ENCODE results near the gene SUPT3H. TPM values are rescaled to one million over a fixed set of nuclear protein-coding genes. Genes with fewer than 3 reads are reported as not detected.

SUPT3H gene
- total and polyA plus RNA-seq, 12 donors: 2.1 to 6.2 (median 3.5) TPM

DNA sequence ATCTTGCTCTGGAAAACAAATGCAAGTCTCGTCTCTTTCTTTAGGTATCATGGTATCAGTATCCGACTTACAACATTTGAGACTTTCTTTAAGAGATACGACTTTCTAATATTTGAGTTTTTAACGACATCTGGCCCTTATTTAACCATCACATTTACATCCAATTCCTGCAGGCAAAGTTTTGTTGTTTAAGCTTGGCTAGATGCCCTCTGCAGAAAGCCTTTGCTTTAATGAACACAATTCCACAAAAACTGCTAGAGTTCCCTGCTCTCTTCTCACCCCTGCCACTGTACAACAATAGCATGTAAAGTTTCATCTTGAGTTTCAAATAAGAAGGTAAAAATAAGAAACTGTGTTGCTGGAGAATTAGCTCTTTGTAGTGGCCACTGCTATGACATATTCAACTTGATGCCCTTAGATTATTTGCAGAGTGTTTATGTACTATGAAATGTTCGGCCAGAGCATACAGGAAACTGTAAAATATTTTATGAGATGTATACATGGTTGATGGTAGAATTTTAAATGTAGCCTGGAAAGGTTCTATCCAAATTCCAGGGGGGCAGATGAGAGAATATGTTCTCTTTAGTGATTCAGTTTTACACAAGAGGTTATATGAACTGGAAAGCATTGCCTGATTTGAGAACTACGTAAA, 551.6 kb downstream of the SUPT3H start:
- WGBS, 2 donors: 77 to 84% methylated on average over 6 of the region's 6 CpGs
- intact Hi-C loops (cut with DNase I): loop anchor here in 1 of 10 donors (5.0 kb wide), 1 partner anchor 159 kb away; no protein-coding TSS in a partner anchor
- no peak for TF ChIP-seq CTCF (IDR thresholded peaks at IDR 0.05)

GRCh38 chr6:44825273-44825672, 552.5 kb downstream of the SUPT3H start:
- Histone ChIP-seq H3K9me3 (no peaks in the 10 kb centered on the region), H3K4me1 (peaks cover 0 to 5% (median 0%) of the 10 kb centered on the region in 9 donors), H3K27ac (no peak overlapping the region), H3K4me3 (no peak overlapping the region), H3K36me3 (no peaks in the 10 kb centered on the region), H3K27me3 (no peaks in the 10 kb centered on the region)
- ATAC-seq (no peak), DNase-seq (no peak)
- 91 to 95% methylated on average over 2 of the region's 2 CpGs for WGBS, 2 donors
- no peak for TF ChIP-seq CTCF (IDR thresholded peaks at IDR 0.05)
- intact Hi-C loops (cut with DNase I): loop anchor here in 1 of 10 donors (5.0 kb wide), 1 partner anchor 158 kb away; no protein-coding TSS in a partner anchor

More for the DNA sequence above, 551.6 kb downstream of the SUPT3H start:
- Histone ChIP-seq H3K36me3 (no peaks in the 10 kb centered on the region), H3K9me3 (no peaks in the 10 kb centered on the region), H3K4me1 (peaks cover 0 to 5% (median 0%) of the 10 kb centered on the region in 9 donors), H3K27ac (no peak overlapping the region), H3K27me3 (no peaks in the 10 kb centered on the region), H3K4me3 (no peak overlapping the region)
- ATAC-seq: no peak
- DNase-seq: no peak

DNA sequence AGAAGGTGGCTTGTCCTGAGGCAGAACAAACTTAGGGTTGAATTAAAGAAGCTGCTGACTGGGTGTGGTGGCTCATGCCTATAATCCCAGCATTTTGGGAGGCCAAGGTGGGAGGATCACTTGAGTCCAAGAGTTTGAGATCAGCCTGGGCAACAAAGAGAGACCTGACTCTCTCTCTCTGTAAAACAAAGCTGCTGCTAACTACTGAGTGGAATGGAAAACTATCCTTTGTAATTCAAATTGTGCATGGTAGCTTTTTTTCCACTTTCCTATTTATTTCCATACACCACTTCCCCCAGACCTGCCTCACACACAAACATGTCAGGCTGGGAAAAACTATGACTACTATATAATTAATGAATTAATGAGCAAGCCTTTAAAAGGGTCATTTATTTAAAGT, 553.2 kb downstream of the SUPT3H start:
- TF ChIP-seq CTCF (IDR thresholded peaks at IDR 0.05): no peak
- Histone ChIP-seq H3K4me3 (no peak overlapping the region), H3K36me3 (no peaks in the 10 kb centered on the region), H3K4me1 (peaks cover 0 to 3% (median 0%) of the 10 kb centered on the region in 9 donors), H3K9me3 (no peaks in the 10 kb centered on the region), H3K27ac (no peak overlapping the region), H3K27me3 (no peaks in the 10 kb centered on the region)
- ATAC-seq: no peak
- no peak for DNase-seq
- intact Hi-C loops (cut with DNase I): no loop called here

DNA sequence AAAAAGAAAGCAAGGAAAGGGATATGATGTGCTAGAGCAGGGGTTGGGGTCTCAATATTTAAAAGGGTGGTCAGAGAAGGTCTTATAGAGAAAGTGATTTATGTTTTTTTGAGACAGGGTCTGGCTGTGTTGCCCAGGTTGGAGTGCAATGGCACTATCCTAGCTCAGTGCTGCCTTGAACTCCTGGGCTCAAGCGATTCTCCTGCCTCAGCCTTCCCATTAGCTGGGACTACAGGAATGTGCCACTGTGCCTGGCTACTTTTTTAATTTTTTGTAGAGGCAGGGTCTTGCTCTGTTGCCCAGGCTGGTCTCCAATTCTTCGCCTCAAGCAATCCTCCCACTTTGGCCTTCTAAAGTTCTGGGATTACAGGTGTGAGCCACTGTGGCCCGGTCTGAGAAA, 557.0 kb downstream of the SUPT3H start:
- Histone ChIP-seq H3K36me3 (no peaks in the 10 kb centered on the region), H3K4me3 (no peak overlapping the region), H3K9me3 (peaks cover 0 to 22% (median 0%) of the 10 kb centered on the region in 11 donors), H3K27me3 (no peaks in the 10 kb centered on the region), H3K27ac (no peak overlapping the region), H3K4me1 (no peaks in the 10 kb centered on the region)
- ATAC-seq (no peak), DNase-seq (no peak)
- TF ChIP-seq CTCF (IDR thresholded peaks at IDR 0.05): no peak
- intact Hi-C loops (cut with DNase I): no loop called here
- WGBS, 2 donors: 95 to 99% methylated on average over 3 of the region's 3 CpGs

Measured in heart right ventricle (tissue), 16 donors.